Stimulated activated CD4-positive, alpha-beta T cell treated with anti-CD3 and anti-CD28 coated beads, Interleukin-15, amount 100 ng/mL, for 48 hours (primary cell): ENCODE measurements around the gene FAM200A.
"Not testable (repeated sequence)": the region's sequence is repeated elsewhere in the genome, so short reads cannot be mapped to it uniquely, and the experiment has no call there.

Source experiments
- DNase-seq, 2 donors: peaks; one replicate each; pipeline ENCODE4 v3.0.0-alpha.2; 2020; ENCODE audit warnings: low read depth in 2 of 2

Gene FAM200A

GRCh38 chr7:99559175-99559915 lies 7.4 kb upstream of the FAM200A start:
- no peak for DNase-seq

- peak; percentile 73 to 77 for DNase-seq
Observed at GRCh38 chr7:99558306-99559174, 6.6 kb upstream of the FAM200A start, which contains the start of gene ZNF655. ZNF655 (plus strand) TSS chr7:99558642; CDS start chr7:99560560, 1,918 bp downstream.

GRCh38 chr7:99557940-99558305 lies 6.0 kb upstream of the FAM200A start:
- DNase-seq, result no peak

- DNase-seq, result no peak
Observed at GRCh38 chr7:99557196-99557607, 5.3 kb upstream of the FAM200A start.

GRCh38 chr7:99554939-99555338 lies 3.0 kb upstream of the FAM200A start:
- DNase-seq, result no peak

- DNase-seq, result no peak
Observed at GRCh38 chr7:99553039-99553438, 1.1 kb upstream of the FAM200A start.

GRCh38 chr7:99551334-99551733 lies 580 bp downstream of the FAM200A start:
- DNase-seq, result no peak

- DNase-seq, result not testable (repeated sequence)
Observed at GRCh38 chr7:99549545-99549944, 2.4 kb downstream of the FAM200A start.

- not testable (repeated sequence) for DNase-seq
Observed at GRCh38 chr7:99545308-99545707, 6.6 kb downstream of the FAM200A start.

- DNase-seq, result no peak
Observed at GRCh38 chr7:99543916-99544315, 8.0 kb downstream of the FAM200A start.

- no peak for DNase-seq
Observed at GRCh38 chr7:99543081-99543671, 8.7 kb downstream of the FAM200A start.

- DNase-seq, result no peak
Observed at GRCh38 chr7:99541212-99541611, 10.7 kb downstream of the FAM200A start.

GRCh38 chr7:99540542-99540941 lies 11.4 kb downstream of the FAM200A start:
- no peak for DNase-seq

GRCh38 chr7:99539213-99539811 lies 12.6 kb downstream of the FAM200A start:
- no peak for DNase-seq

- no peak for DNase-seq
Observed at GRCh38 chr7:99535667-99536066, 16.2 kb downstream of the FAM200A start.

GRCh38 chr7:99531354-99531765 lies 20.6 kb downstream of the FAM200A start:
- DNase-seq, result no peak

GRCh38 chr7:99525713-99526440 lies 26.0 kb downstream of the FAM200A start:
- peak in 1 of 2 donors; percentile 15 for DNase-seq

GRCh38 chr7:99521399-99521798 lies 30.5 kb downstream of the FAM200A start:
- DNase-seq, result no peak

- no peak for DNase-seq
Observed at GRCh38 chr7:99514050-99514449, 37.9 kb downstream of the FAM200A start.

GRCh38 chr7:99505324-99505662 lies 46.6 kb downstream of the FAM200A start:
- no peak for DNase-seq

- peak; percentile 95 to 96 for DNase-seq
Observed at GRCh38 chr7:99504603-99505323, 47.2 kb downstream of the FAM200A start, which contains the start of gene ZKSCAN5. ZKSCAN5 (plus strand) TSS chr7:99504662; CDS start chr7:99506045, 1,383 bp downstream.
